GM12878 (cell line): ENCODE measurements around the gene RNF186. TPM values are rescaled to one million over a fixed set of nuclear protein-coding genes. Genes with fewer than 3 reads are reported as not detected.

Experiments used
- ATAC-seq: fragments of 200-7000 bp; cut with Tn5 transposase; 3 replicates; pipeline ENCODE4 v1.9.1; 2020; ENCODE audit warnings: mild to moderate bottlenecking, moderate library complexity
- BruUV-seq: library from RNA; stranded (reverse); fragments of 400-500 nt; replicated peaks from 2 replicates; lab custom pipeline; 2021; lab: Mats Ljungman, UMichigan
- CTCF ChIA-PET: fragments of 300-600 bp; sonication (Branson Sonifier 250); formaldehyde crosslinking; extraction: SDS; loops from one replicate; lab custom pipeline; 2021; ENCODE audit warnings: inconsistent platforms; lab: Yijun Ruan, JAX
- POLR2A ChIA-PET: fragments of 350-600 bp; formaldehyde crosslinking; extraction: SDS; loops from one replicate; lab custom pipeline; 2021; ENCODE audit warnings: inconsistent platforms; lab: Charles Lee
- RAD21 ChIA-PET: fragments of 300-600 bp; sonication (Branson Sonifier 250); formaldehyde crosslinking; loops from one replicate; lab custom pipeline; 2023; ENCODE audit warnings: antibody characterized with exemption; ENCODE audit not compliant: unreplicated experiment; lab: Charles Lee
- SMC1A ChIA-PET: fragments of 300-600 bp; sonication (Branson Sonifier 250); formaldehyde crosslinking; loops from one replicate; lab custom pipeline; 2023; ENCODE audit not compliant: unreplicated experiment, uncharacterized antibody; lab: Charles Lee
- DNase-seq: peaks from one replicate; pipeline ENCODE4 v3.0.0-alpha.2; 2011; ENCODE audit warnings: low read depth, low spot score
- FAIRE-seq: peaks from 3 replicates; lab custom pipeline; 2011; peaks lifted over from hg19 to GRCh38; lab: Jason Lieb, UNC
- H2AFZ ChIP-seq: 2 replicates; pipeline ENCODE4 v1.6.0; 2011; ENCODE audit warnings: low read depth, low read length, control low read depth; ENCODE audit not compliant: control insufficient read depth
- H3K27ac ChIP-seq: 2 replicates; pipeline ENCODE4 v1.5.1; 2011; ENCODE audit warnings: control low read depth; ENCODE audit not compliant: control insufficient read depth, insufficient read depth
- H3K27me3 ChIP-seq, 2 experiments: replicated peaks in 1 of 2; 2 replicates each; pipeline versions ENCODE4 v1.6.0 to v1.6.1; 2011; ENCODE audit warnings: low read length in 1 of 2; ENCODE audit not compliant: control insufficient read depth in 2 of 2, insufficient read depth in 2 of 2
- H3K36me3 ChIP-seq, 2 experiments: 2 replicates each; pipeline ENCODE4 v1.5.1; 2011; ENCODE audit warnings: low read length in 1 of 2; ENCODE audit not compliant: control insufficient read depth in 2 of 2, insufficient read depth in 2 of 2
- H3K4me1 ChIP-seq: 2 replicates; pipeline ENCODE4 v1.6.1; 2011; ENCODE audit warnings: mild to moderate bottlenecking, low read length, moderate library complexity, mixed read lengths; ENCODE audit not compliant: control insufficient read depth, insufficient read depth
- H3K4me2 ChIP-seq: 2 replicates; pipeline ENCODE4 v1.6.0; 2011; ENCODE audit warnings: control low read depth; ENCODE audit not compliant: control insufficient read depth, insufficient read depth
- H3K4me3 ChIP-seq: fragments of 200-600 bp; sonication (generic); 2 replicates; pipeline ENCODE4 v1.5.1; 2016
- H3K79me2 ChIP-seq: 2 replicates; pipeline ENCODE4 v1.6.0; 2011; ENCODE audit warnings: low read length; ENCODE audit not compliant: control insufficient read depth, insufficient read depth
- H3K9ac ChIP-seq: 2 replicates; pipeline ENCODE4 v1.8.0; 2011; ENCODE audit warnings: low read length, control low read depth, mixed read lengths; ENCODE audit not compliant: control insufficient read depth, insufficient read depth
- H3K9me3 ChIP-seq: replicated peaks from 3 replicates; pipeline ENCODE4 v1.5.1; 2011; ENCODE audit warnings: mild to moderate bottlenecking, low read length; ENCODE audit not compliant: control insufficient read depth, insufficient read depth
- H4K20me1 ChIP-seq: 2 replicates; pipeline ENCODE4 v1.6.0; 2011; ENCODE audit not compliant: control insufficient read depth, insufficient read depth
- BHLHE40 ChIP-seq, 2 experiments: fragments of 450-650 bp in 1 of 2; IDR thresholded peaks; 2 replicates each; pipeline ENCODE4 v1.6.1; 2011 to 2017; ENCODE audit warnings: low read depth in 2 of 2, borderline replicate concordance in 1 of 2, improper control_type of control experiment in 1 of 2, low read length in 1 of 2, mild to moderate bottlenecking in 1 of 2
- CEBPB ChIP-seq, 2 experiments: fragments of 150-350 bp in 1 of 2; IDR thresholded peaks; 2 replicates each; pipeline ENCODE4 v1.6.1; 2012 to 2014; ENCODE audit warnings: low read depth in 2 of 2, low read length in 2 of 2, borderline replicate concordance in 1 of 2, inconsistent platforms in 1 of 2
- HDAC6 ChIP-seq: fragments of 200-600 bp; sonication (generic); IDR thresholded peaks from one replicate; pipeline ENCODE4 v1.8.0; 2017; ENCODE audit warnings: antibody characterized with exemption; ENCODE audit not compliant: unreplicated experiment
- JUNB ChIP-seq: IDR thresholded peaks from 2 replicates; pipeline ENCODE4 v1.6.1; 2016; ENCODE audit warnings: antibody characterized with exemption, mild to moderate bottlenecking
- MYB ChIP-seq: fragments of 150-350 bp; IDR thresholded peaks from 2 replicates; pipeline ENCODE4 v1.6.1; 2014; ENCODE audit warnings: mild to moderate bottlenecking, low read depth, low read length, borderline replicate concordance
- NFIC ChIP-seq: IDR thresholded peaks from 2 replicates; pipeline ENCODE4 v1.6.1; 2012; ENCODE audit warnings: low read depth, mild to moderate bottlenecking, inconsistent platforms, low read length, moderate library complexity
- PML ChIP-seq: IDR thresholded peaks from 2 replicates; pipeline ENCODE4 v1.6.1; 2012; ENCODE audit warnings: low read length, inconsistent platforms
- RAD51 ChIP-seq: fragments of 450-650 bp; IDR thresholded peaks from 2 replicates; pipeline ENCODE4 v1.6.1; 2016; ENCODE audit warnings: moderate library complexity, mild to moderate bottlenecking, inconsistent platforms
- SIX5 ChIP-seq: IDR thresholded peaks from 2 replicates; pipeline ENCODE4 v1.6.1; 2011; ENCODE audit warnings: mild to moderate bottlenecking, low read depth, low read length, moderate library complexity; ENCODE audit not compliant: severe bottlenecking
- SMAD1 ChIP-seq: fragments of 450-650 bp; IDR thresholded peaks from 2 replicates; pipeline ENCODE4 v1.6.1; 2018; ENCODE audit warnings: mild to moderate bottlenecking, low read depth; ENCODE audit not compliant: partially characterized antibody
- SMC3 ChIP-seq: IDR thresholded peaks from 2 replicates; pipeline ENCODE4 v1.6.1; 2011; ENCODE audit warnings: low read length, improper control_type of control experiment, borderline replicate concordance
- SRF ChIP-seq, 2 experiments: IDR thresholded peaks; 2 replicates each; pipeline ENCODE4 v1.6.1; 2011; ENCODE audit warnings: low read depth in 2 of 2, low read length in 2 of 2, mild to moderate bottlenecking in 1 of 2, moderate library complexity in 1 of 2
- TARDBP ChIP-seq: IDR thresholded peaks from 2 replicates; pipeline ENCODE4 v1.6.1; 2016; ENCODE audit warnings: borderline replicate concordance
- TCF7 ChIP-seq: IDR thresholded peaks from 2 replicates; pipeline ENCODE4 v1.6.1; 2014; ENCODE audit warnings: antibody characterized with exemption, borderline replicate concordance
- ZSCAN29 ChIP-seq: fragments of 450-650 bp; IDR thresholded peaks from 2 replicates; pipeline ENCODE4 v1.6.1; 2017; ENCODE audit warnings: mild to moderate bottlenecking, moderate library complexity
- WGBS: methylation state at CpG from one replicate; pipeline ENCODE4 v1.1.6; 2016; ENCODE audit warnings: low lambda C conversion rate; ENCODE audit not compliant: insufficient replicate concordance, insufficient coverage; ENCODE audit errors: missing lambda C conversion rate; 5-methylcytosine and 5-hydroxymethylcytosine counted together
- in situ Hi-C: fragments of 300-500 bp; cut with MboI; formaldehyde crosslinking; loops from 9 replicates; pipeline ENCODE4 v1.14.3; 2018; ENCODE audit warnings: mixed read lengths
- intact Hi-C: fragments of 100-400 bp; cut with micrococcal nuclease; formaldehyde crosslinking; loops from one replicate; pipeline ENCODE4 v1.14.2; 2022; ENCODE audit not compliant: unreplicated experiment
- polyA plus RNA-seq, 11 experiments: library from polyadenylated mRNA; depleted of rRNA in 4 of 11; unstranded in 6 of 11; stranded (reverse) in 5 of 11; fragments of >200 nt; fragmentation: Nextera tagmentation in 4 of 11; fragmentation: Illumina TruSeq in 1 of 11; extraction: Ambion mirVana in 4 of 11; extraction: Trizol in 1 of 11; gene quantifications; 1 replicate in 1 of 11; 2 replicates in 10 of 11; pipeline versions ENCODE4 v1.2.1 to v1.2.3, GENCODE V29; 2011 to 2016; ENCODE audit warnings: inconsistent platforms in 2 of 11, missing spikeins in 2 of 11, low read depth in 1 of 11
- total RNA-seq, 4 experiments: library from RNA; depleted of rRNA in 3 of 4; stranded (reverse); fragments of >200 nt in 3 of 4; fragmentation: Illumina TruSeq in 1 of 4; extraction: Trizol in 1 of 4; gene quantifications; 2 replicates each; pipeline versions ENCODE4 v1.2.1 to v1.2.3, GENCODE V29; 2013 to 2021

RNF186 gene
- total and polyA plus RNA-seq, 10 of the 15 experiments (the other 5 are each of a cell fraction or from before 2014, with no cell fraction given), result not detected

DNA sequence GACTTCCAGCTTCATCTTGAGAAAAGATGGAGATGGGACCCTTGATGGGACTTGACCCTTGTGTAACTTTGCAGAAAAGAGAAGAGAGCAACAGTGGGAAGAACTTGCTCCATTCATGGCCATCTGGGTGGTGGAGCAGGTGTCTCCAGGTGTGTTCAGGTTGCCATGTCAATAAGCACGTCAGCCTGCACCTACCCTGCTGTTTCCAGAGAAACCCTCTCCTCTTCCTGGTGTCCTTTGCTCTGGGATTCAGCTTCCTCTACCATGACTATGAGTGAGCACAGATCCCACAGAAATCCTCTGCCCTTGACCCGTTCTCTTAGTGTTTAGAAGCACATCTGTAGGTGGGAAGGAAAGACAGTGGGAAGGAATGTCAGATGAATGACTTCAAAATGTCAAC lies 45.3 kb upstream of the RNF186 start:
- CTCF ChIA-PET, result interaction anchor here (1.1 kb wide), 1 partner anchor 49 kb away, joined by 3 read pairs; no protein-coding TSS in a partner anchor
- BruUV-seq, result no TSS peak
- FAIRE-seq (no peak), ATAC-seq (no peak), DNase-seq (no peak)
- H2AFZ ChIP-seq, result no peak overlapping the region
- H3K27ac ChIP-seq, result no peak overlapping the region
- POLR2A ChIA-PET, result no interaction called here
- H3K4me1 ChIP-seq, result no peaks in the 10 kb centered on the region
- H3K36me3 ChIP-seq, result no peaks in the 10 kb centered on the region
- WGBS, result 0% methylated on average over 2 of the region's 2 CpGs
- no peak for TF ChIP-seq BHLHE40 (IDR thresholded peaks at IDR 0.05; ENCODE audit: borderline replicate concordance in 1 of 2, low read depth in 2 of 2, low read length in 1 of 2)
- no peak for TF ChIP-seq SMAD1
- TF ChIP-seq ZSCAN29, result no peak
- TF ChIP-seq CEBPB (IDR thresholded peaks at IDR 0.05; ENCODE audit: borderline replicate concordance in 1 of 2, low read depth in 2 of 2, low read length in 2 of 2), result no peak
- TF ChIP-seq NFIC, result no peak
- no peak for TF ChIP-seq SRF (IDR thresholded peaks at IDR 0.05; ENCODE audit: low read depth in 2 of 2, low read length in 2 of 2)
- no peak for TF ChIP-seq PML
- TF ChIP-seq JUNB, result no peak
- no peak for TF ChIP-seq SMC3
- no peak for TF ChIP-seq HDAC6
- TF ChIP-seq RAD51, result no peak
- TF ChIP-seq TCF7, result no peak
- no peak for TF ChIP-seq TARDBP
- no peak for TF ChIP-seq MYB
- no peak for TF ChIP-seq SIX5
- no peak overlapping the region for H3K9ac ChIP-seq
- H3K79me2 ChIP-seq, result no peaks in the 10 kb centered on the region
- no peaks in the 10 kb centered on the region; the same call in 1 of the 3 replicates for H3K9me3 ChIP-seq
- RAD21 ChIA-PET, result no interaction called here
- SMC1A ChIA-PET, result no interaction called here
- H3K27me3 ChIP-seq, result no peaks in the 10 kb centered on the region; a peak in 1 of 4 replicates
- no peak overlapping the region for H3K4me2 ChIP-seq
- in situ Hi-C loops (no loop called here), intact Hi-C loops (no loop called here)
- no peaks in the 10 kb centered on the region for H4K20me1 ChIP-seq
- H3K4me3 ChIP-seq, result no peak overlapping the region
